HG03025 (cell line): Measurements from ENCODE around the gene ZNF648.
"Not testable (repeated sequence)": the region's sequence is repeated elsewhere in the genome, so short reads cannot be mapped to it uniquely, and the experiment has no call there.

Experiments
- ATAC-seq: cut with Tn5 transposase; IDR thresholded peaks from one replicate; pipeline ENCODE4 v1.9.1; 2021; ENCODE audit warnings: mild to moderate bottlenecking, moderate library complexity; ENCODE audit not compliant: unreplicated experiment, low FRiP score

Gene ZNF648

GRCh38 chr1:182080040-182080439 is 18.5 kb upstream of the ZNF648 start:
- ATAC-seq, result no peak

GRCh38 chr1:182071924-182072323 is 10.4 kb upstream of the ZNF648 start:
- no peak for ATAC-seq

GRCh38 chr1:182069028-182069466 is 7.5 kb upstream of the ZNF648 start:
- no peak for ATAC-seq

GRCh38 chr1:182066934-182067333 is 5.4 kb upstream of the ZNF648 start:
- ATAC-seq, result no peak

- no peak for ATAC-seq
These were observed 3.8 kb upstream of the ZNF648 start for GRCh38 chr1:182065126-182065845.

GRCh38 chr1:182064611-182065010 is 3.1 kb upstream of the ZNF648 start:
- ATAC-seq, result no peak

- ATAC-seq, result no peak
These were observed 711 bp upstream of the ZNF648 start for GRCh38 chr1:182062223-182062622.

GRCh38 chr1:182060877-182061276 is 635 bp downstream of the ZNF648 start:
- no peak for ATAC-seq

GRCh38 chr1:182059936-182060335 is 1.6 kb downstream of the ZNF648 start:
- no peak for ATAC-seq

GRCh38 chr1:182056601-182057366 is 4.7 kb downstream of the ZNF648 start:
- no peak for ATAC-seq

- no peak for ATAC-seq
These were observed 6.7 kb downstream of the ZNF648 start for GRCh38 chr1:182054698-182055326.

GRCh38 chr1:182052355-182052754 is 9.2 kb downstream of the ZNF648 start:
- no peak for ATAC-seq

- no peak for ATAC-seq
These were observed 9.6 kb downstream of the ZNF648 start for GRCh38 chr1:182051938-182052337.

GRCh38 chr1:182050481-182051448 is 10.7 kb downstream of the ZNF648 start:
- ATAC-seq, result no peak

GRCh38 chr1:182048562-182048961 is 12.9 kb downstream of the ZNF648 start:
- ATAC-seq, result no peak

GRCh38 chr1:182046763-182047162 is 14.7 kb downstream of the ZNF648 start:
- ATAC-seq, result no peak

- not testable (repeated sequence) for ATAC-seq
These were observed 16.0 kb downstream of the ZNF648 start for GRCh38 chr1:182045481-182045880.

GRCh38 chr1:182041615-182042014 is 19.9 kb downstream of the ZNF648 start:
- no peak for ATAC-seq

GRCh38 chr1:182038220-182038619 is 23.3 kb downstream of the ZNF648 start:
- no peak for ATAC-seq

GRCh38 chr1:182035097-182035770 is 26.3 kb downstream of the ZNF648 start:
- no peak for ATAC-seq
